GM20431 (cell line): ENCODE results near the gene CABP2.
"Not testable (repeated sequence)": the region's sequence is repeated elsewhere in the genome, so short reads cannot be mapped to it uniquely, and the experiment has no call there.

ENCODE experiments used
- in situ Hi-C: fragments of 300-500 bp; cut with MseI, MboI; formaldehyde crosslinking; loops from one replicate; pipeline ENCODE4 v1.15.0; 2020; ENCODE audit warnings: low sequenced_read_pairs; ENCODE audit not compliant: unreplicated experiment

The CABP2 gene

DNA sequence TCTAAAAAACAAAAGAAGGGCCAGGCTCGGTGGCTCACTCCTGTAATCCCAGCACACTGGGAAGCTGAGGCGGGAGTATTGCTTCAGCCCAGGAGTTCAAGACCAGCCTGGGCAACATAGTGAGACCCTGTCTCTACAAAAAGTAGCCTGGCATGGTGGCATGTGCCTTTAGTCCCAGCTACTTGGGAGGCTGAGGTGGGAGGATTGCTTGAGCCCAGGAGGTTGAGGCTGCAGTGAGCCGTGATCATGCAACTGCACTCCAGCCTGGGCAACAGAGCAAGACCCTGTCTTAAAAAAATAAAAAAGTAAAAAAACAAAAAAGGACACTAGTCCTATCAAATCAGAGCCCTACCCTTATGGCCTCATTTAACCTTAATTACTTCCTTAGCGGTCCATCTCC is 11.7 kb downstream of the CABP2 start:
- in situ Hi-C loops, result not testable (repeated sequence)

DNA sequence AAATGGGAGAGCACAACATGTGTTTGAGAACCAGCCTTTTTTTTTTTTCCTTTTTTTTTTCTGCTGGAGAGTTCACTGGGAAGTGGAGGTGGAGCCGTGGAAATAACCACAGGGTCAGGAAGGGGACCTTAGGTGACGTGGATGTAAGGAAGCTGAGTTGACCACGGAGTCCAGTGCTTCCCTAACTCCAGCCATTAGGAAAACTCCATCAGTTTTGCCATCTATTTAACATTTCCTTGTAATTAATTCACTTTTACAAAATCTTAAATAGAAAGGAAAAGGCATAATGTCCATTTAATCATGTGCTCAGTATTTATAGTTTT is 13.3 kb downstream of the CABP2 start:
- in situ Hi-C loops, result no loop called here

DNA sequence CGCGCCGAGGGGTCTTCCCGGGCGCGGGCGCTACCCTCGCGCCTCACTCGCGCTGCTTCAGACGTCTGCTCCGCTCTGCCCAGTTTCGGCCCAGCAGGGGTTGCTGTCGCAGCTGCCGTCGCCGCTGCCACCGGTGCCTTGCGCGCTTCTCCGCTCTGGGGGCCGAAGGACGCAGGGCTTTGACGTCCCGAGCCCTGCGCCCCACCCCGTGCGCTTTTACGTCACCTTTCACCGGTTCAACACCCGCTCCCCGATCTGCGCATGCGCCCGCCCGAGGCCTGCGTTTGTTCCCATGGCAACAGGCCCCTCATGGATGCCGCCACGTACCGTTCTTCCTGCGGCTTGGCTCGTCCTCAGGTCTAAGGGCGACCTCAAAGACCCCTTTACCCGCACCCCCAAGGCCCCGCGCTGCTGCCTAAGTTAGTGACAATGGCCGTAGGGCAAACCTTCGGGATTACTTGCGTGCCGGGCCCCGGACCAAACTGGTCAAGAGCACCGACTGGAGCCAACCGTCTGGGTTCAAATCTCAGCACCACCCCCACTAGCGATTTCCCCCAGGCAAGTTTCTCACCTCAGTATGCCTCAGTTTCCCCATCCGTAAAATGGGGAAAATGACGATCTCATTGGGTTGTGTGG is 14.6 kb downstream of the CABP2 start:
- in situ Hi-C loops, result no loop called here

DNA sequence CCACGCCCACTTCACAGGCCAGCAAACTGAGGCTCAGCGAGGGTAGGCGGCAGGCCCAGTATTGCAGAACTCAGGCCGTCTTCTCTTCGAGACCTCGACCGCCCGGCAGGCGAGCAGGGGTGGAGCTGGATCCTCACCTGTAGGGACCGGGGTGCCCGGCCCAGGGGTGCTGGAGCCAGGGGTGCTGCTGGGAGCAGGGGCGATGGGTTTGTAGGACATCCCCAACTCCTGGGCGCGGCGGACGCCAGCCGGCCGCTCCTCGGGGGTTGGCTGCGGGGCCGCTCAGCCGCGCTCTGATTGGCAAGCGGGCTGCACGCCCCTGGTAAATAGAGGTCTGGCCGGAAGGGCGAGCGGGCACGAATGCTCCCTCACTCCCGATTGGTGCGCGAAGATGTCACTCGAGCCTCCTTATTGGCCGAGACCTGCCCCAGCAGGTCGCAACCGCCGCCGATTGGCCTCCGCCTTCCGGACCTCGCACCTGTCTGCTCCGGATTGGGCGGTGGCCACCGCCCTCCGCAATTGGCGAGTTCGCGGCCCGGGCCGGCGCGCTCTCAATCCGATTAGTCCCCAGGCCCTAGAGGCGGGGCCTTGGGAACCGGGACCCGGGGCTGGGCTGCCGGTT is 15.3 kb downstream of the CABP2 start, which contains the start of gene CDK2AP2:
Gene CDK2AP2 (minus strand): TSS at position 299 of the 622 bp plus-strand sequence. CDS start 80 bp downstream, at position 219.
- in situ Hi-C loops, result no loop called here

DNA sequence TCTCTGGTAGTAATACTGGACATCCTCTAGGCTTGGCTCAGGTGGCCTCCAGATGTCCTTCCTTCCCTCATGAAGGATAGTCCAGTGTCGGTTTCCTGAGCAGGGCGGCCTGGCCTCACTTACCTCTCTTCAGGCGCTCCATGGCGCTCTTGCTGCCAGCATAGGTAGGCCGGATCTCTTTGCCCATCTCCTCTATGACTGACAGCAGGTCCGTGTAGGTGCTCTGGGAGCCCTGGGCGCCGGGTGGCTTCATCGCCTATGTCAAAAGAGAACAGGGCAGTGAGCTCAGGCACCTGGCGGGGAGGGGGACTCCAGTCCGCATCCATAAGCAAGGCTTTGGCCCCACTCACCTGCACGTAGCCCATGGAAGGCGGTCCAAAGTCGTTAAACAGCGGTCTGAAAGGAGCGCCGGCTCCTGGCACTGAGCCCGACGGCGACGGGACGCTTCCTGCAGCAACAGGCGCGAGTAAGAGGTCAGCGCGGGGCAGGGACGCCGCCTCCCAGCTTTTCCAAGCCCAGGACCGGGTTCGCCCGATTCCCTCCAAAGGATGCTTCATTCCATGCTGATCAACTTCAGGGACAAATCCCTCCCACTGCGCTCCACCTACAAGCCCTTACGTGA is 15.9 kb downstream of the CABP2 start:
- in situ Hi-C loops, result no loop called here

DNA sequence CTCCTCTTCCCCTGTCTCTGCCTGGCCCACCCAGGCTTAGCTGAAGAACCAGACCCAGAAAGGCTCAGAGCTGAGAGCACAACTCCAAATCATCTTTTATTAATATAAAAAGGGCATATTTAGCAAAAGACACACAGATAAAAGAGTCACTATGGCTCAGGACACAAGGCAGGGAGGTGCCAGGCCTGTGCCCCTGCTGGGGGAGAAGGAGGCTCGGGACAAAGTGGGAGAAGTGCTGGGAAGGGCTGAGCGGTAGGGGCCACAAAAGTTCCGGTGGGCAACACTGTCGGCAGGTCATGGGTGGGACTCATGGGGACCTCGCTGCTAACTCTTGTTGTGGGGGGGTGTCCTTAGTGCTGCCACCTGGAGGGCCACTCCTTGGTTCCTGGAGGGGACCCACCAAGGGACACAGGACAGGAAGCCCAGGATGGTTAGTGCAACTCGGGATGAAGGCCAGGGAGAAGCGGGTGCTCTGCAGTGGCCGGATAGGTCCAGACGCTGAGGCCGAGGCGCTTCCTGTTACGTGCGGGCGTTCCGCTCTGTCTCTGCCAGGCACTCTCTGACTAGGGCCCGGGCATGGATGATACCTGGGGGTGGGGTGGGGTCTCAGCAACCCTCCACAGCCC is 16.7 kb downstream of the CABP2 start:
- in situ Hi-C loops, result no loop called here

DNA sequence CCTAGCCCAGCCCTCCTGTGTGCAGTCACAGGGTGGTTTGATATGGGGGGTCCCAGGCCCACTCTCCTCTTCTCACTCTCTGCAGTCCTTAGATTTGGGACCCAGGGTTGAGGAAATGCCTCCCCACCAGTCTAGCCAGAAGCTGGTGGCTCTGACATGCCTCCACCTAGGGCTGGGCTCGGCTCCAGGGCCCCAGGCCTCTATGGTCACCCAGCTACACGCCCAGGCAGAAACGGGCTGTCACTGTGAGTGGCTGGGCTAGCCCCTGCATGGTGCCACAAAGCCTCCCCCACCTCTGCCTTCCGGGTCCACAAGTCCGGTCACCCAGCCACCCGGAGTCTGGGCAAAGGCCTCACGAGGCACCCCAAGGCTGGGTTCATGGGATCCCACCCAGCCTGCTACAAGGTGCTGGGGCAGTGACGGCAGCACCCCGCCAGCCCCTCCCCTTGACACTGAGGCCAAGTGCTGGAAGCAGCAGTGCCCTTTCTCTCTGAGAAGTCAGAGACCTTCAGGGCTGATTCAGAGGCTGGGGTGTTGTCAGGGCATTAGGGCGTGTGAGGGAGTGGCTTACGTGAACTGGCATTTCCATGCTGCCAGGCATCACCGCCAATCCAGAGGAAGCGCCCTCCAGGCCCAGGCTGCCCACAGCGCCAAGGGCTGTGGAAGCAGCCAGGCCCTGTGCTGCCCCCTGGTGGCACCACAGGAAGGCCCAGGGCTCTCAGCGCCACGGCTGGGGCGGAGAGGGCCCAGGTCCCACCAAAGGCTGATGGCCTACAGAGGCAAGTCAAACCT is 17.4 kb downstream of the CABP2 start:
- in situ Hi-C loops, result no loop called here

DNA sequence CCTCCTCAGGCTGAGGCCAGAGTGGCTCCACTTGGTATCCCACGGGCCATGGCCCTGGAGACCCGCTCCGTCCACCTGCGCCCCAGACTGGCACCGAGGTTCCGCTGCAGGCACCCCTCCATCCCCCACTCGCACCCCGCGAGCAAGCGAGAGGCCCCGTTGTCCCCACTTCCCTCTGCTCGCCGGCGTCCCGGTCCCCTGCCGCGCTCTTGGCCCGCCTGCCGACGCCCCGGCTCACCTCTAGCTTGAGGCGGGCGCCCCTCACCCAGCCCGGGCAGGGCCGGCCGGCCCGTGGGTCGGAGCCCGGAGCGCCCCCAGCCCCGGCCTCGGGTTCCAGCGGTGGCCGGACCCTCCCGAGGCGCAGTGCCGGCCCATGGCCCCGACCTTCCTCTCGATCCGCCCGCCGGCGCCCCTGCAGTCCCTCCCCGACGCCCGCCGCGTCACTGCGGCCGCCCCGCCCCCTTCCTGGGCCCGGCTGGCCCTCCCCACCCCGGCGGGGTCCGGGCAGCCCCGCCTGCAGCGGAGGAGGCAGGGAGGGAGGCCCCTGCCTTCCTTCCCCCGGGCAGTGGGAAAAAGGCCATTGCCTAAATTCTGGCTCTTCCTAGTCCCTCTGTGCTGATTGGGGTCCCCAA is 18.2 kb downstream of the CABP2 start, which contains the start of gene PITPNM1:
Gene PITPNM1 (minus strand): TSS at position 414 of the 632 bp plus-strand sequence. CDS start 1,183 bp downstream, outside the sequence.
- in situ Hi-C loops, result no loop called here

DNA sequence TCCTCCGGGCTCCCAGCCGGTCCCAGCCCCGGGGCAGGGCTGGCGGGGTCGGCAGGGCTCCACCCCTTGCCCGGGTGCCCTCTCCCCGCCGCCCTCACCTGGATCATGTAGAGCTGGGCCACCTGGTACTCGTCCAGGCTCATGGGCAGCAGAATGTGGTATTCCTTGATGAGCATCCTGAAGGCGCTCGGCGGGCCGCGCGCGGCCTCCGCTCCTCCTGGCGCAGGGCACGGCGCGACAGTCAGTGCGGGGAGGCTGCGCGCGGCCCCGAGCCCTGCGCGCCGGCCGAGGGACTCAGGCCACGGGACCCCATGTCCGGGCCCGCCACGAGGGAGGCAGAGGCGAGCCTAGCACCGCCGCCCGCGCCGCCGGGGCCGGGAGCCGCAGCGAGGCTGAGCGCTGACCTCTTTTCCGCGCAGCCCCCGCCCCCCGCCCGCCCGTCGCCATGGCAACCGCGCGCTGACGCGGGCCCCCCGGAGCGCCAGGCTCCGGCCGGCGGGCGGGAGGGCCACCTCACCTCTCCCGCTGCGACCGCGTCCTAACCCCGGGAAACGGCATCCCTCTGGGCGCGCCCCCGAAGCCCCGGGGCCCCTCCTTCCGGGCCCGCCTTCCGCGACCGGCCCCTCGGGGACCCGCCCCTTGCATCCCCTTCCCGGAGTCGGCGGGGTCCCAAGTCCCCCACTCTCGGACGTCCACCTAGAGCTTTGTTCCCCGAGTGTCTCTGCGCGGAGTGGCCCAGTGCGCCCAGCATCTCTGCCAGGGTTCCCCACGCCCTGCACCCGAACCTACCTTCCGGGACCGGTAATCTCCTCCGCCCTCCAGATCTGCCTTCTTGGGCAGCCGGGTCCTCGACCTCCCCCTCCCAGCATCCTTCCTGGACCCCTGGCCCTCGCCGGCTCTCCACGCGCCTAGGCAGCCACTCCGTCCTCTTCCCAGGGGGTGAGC is 19.0 kb downstream of the CABP2 start:
- in situ Hi-C loops, result no loop called here

DNA sequence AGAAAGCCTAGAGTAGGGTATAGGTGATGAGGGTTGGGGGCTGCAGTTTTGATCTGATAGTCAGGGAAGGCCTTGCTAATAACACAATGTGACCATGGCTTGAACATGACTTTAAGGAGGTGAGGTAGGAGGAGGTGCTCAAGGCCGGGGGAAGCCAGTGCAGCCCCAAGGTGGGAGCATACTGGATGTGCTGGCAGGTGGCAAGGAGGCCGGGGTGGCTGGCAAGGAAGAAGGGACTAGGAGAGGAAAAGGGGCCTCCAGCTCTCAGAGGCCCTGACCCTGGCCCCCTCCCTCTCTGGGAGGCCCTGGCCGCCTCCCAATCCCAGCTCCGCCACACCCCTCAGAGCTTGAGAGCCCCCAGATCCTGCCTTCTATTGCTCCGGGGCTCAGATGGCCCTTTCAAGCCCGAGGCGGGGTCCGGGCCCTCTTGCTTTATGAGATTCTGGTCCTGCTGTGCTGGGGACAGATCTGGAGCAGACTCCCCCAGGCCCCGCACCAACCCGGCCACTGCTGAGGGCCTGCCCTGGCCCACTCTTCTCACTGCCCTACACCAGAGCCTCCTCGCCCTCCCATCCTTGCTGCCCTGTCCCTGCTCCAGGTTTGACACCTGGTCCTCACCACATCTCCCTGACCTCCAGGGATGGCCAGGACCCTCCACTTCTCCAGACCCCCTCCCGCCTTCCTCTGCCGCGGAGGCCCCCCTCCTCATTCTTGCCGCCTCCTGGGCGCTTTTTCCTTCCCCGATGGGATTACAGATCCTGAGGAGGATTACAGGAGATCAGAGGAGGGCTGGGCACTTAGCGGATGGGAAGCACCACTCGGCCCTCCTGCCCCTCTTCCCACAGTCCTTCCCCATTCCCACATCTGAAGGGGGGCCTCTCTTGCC is 19.9 kb downstream of the CABP2 start:
- in situ Hi-C loops, result no loop called here

DNA sequence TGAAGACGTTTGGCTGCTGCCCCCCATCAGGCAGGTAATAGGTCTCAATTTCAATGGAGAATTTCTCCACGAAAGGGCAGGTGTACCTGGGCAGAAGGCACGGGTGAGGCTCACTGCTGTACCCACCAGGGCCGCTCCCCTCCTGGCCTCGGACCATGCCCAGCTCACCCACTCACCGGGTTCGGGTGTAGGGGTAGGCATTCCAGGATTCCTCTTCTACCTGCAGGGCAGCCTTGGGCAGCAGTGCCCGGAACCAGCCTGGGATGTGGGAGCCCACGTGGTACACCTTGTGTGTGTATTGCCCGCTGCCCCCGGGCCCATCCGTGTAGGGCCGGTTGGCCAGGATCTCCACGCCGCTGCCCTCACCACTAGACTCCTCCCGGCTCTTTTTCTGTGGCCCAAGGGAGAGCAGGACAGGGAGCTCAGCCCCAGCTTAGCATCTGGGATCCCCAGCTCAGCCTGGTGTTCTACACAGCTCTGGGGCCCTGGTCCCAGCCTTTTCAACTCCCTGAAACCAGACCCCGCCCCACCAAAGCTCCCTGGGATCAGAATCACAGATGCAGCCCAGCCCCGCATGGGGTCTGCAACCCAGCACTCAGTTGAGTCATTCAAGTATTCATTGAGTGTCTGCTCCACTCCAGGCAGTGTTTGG is 20.8 kb downstream of the CABP2 start:
- in situ Hi-C loops, result no loop called here

DNA sequence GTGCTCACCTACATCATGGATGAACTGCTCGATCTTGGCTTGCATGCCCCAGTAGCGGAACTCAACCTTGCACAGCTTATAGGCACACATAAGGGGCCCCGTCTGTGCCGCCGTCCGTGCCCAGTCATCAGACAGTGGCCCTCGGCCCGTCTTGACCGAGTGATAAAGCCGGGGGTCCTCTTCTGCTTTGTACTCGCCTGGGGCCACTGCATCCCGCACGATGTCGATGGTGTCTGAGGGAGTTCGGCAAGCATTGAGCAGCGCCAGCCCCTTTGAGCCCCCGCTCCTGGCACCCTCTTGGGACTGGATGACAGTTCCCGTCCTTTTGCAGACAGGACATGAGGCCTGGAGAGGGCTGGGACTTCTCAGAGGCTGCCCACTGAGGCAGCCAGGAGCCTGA is 21.4 kb downstream of the CABP2 start:
- in situ Hi-C loops, result no loop called here

DNA sequence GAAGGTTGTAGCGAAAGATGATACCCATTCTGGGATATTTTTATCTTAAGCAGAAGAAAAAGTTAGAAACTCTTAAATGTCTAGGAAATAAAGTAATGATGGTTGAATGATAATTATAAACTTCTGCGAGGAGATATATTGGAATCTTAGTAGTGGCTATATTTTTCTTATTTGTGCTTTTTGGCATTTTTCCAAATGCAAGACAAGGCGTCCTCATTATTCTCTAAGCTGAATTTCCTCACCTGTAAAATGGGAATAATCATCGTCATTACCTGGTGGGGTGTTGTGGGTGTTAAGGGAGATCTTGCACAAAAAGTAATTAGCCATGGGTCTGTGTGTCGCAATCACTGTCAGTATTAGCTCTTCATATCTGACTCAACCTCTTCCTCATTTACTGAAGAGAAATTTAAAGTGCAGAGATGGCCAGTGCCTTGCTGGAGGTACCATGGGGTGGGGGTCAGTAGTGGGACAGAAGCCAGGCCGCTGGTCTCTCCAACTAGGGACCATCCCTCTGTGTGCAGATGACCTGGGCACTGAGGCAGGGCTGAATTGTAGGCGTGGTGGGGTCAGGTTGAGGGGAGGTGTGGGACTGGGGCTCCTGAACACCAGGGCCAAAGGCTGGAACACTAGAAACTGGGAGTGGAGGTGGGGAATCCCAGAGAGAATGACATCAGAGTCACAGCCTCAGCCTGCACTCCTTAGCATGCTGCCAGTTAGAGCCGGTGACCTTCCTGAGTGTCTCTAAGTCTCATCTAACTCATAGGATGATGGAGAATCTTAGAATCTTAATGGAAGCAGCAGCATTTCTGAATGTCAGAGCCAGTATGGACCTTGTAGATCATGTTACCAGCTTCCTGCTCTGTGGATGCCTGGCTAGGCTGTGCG is 22.2 kb downstream of the CABP2 start:
- in situ Hi-C loops, result no loop called here

DNA sequence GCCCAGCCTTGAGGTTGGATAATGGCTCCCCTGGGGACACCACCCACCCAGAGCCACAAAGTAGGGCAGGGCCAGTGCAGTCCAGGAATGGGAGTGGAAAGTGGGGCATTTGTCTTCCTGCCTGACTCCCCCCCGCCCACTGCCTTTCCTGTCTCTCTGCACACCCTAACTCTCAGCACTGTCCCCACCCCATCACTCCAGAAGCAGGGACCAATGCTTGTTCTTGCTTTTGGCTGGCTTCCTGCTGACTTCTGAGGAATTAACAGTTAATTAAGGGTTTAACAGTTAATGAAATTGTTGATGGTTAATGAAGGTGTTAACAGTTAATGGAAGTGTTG is 22.8 kb downstream of the CABP2 start:
- in situ Hi-C loops, result no loop called here

DNA sequence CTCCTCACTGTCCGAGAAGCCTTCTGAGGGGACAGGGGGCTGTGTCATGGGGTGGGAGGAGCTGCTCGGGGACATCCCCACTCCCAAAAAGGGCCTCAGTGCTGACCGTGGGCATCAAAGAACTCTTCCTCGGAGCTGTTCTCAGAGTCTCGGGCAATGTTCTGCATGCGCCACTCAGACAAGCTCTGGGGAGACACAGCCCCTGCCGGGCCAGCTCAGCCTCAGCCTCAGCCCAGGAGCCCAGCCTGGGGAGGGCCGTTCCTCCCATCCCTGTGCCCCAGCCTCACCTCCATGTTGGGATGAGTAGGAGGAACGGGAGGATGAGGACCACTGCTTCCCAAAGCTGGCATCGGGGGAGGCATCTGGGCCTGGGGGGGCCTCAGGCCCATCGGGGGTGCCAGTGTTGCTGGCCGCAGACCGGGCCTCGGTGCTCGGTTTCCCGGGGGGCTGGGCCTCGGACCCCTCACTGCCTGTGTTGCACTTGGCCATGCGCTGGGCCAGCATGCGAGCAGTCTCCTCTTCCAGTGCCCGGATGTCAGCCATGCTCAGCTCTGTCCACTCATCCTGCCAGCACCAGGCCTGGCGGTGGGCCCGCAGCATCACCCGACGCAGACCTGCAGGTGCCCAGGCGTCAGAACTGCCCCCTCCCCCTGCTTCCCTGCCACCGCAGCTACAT is 23.3 kb downstream of the CABP2 start:
- in situ Hi-C loops, result no loop called here

DNA sequence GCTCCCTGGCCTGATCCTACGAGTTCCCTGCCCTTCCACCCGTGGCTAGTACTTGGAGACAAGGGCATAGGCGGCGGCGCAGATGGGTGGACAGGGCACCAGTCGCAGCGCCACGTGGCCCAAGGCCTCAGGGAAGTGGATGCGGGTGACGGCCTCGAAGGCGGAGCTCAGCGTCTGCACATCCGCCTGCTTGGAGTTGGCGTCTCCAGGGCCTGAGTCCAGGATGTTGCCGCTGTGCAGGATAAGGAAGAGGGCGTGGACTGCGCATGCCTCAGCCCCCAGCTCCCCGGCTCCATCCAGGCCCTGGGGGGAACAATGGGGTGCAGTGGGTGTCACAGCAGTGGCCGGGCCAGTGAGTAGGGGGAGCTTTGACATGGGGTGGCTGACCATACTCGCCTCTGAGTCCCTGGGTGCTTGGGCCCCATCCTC is 24.7 kb downstream of the CABP2 start:
- in situ Hi-C loops, result no loop called here
